Measurements from ENCODE around the gene TLCD3B.
"Not testable (repeated sequence)": the region's sequence is repeated elsewhere in the genome, so short reads cannot be mapped to it uniquely, and the experiment has no call there.

Gene TLCD3B

GRCh38 chr16:30060836-30061554, 29.9 kb upstream of the TLCD3B start:
- DNase-seq (ENCODE audit: low read depth), result no peak

GRCh38 chr16:30060346-30060745, 29.3 kb upstream of the TLCD3B start:
- DNase-seq (ENCODE audit: low read depth), result no peak

- DNase-seq (ENCODE audit: low read depth), result no peak
Measured at GRCh38 chr16:30054959-30055553, 24.0 kb upstream of the TLCD3B start.

- no peak for DNase-seq (ENCODE audit: low read depth)
Measured at GRCh38 chr16:30054451-30054850, 23.4 kb upstream of the TLCD3B start.

- no peak for DNase-seq (ENCODE audit: low read depth)
Measured at GRCh38 chr16:30053376-30054015, 22.4 kb upstream of the TLCD3B start.

GRCh38 chr16:30052671-30053372, 21.8 kb upstream of the TLCD3B start:
- DNase-seq (ENCODE audit: low read depth), result no peak

- DNase-seq (ENCODE audit: low read depth), result no peak
Measured at GRCh38 chr16:30051518-30051917, 20.4 kb upstream of the TLCD3B start.

GRCh38 chr16:30049871-30050270, 18.8 kb upstream of the TLCD3B start:
- no peak for DNase-seq (ENCODE audit: low read depth)

GRCh38 chr16:30046588-30046987, 15.5 kb upstream of the TLCD3B start:
- no peak for DNase-seq (ENCODE audit: low read depth)

- no peak for DNase-seq (ENCODE audit: low read depth)
Measured at GRCh38 chr16:30046178-30046577, 15.1 kb upstream of the TLCD3B start.

- no peak for DNase-seq (ENCODE audit: low read depth)
Measured at GRCh38 chr16:30041841-30042240, 10.8 kb upstream of the TLCD3B start.

GRCh38 chr16:30040690-30041089, 9.6 kb upstream of the TLCD3B start:
- not testable (repeated sequence) for DNase-seq (ENCODE audit: low read depth)

GRCh38 chr16:30040221-30040620, 9.2 kb upstream of the TLCD3B start:
- no peak for DNase-seq (ENCODE audit: low read depth)

GRCh38 chr16:30033270-30033669, 2.2 kb upstream of the TLCD3B start:
- no peak for DNase-seq (ENCODE audit: low read depth)

- DNase-seq (ENCODE audit: low read depth), result no peak
Measured at GRCh38 chr16:30032083-30032819, 1.2 kb upstream of the TLCD3B start.

GRCh38 chr16:30031477-30031918, 427 bp upstream of the TLCD3B start:
- DNase-seq (ENCODE audit: low read depth), result no peak

- no peak for DNase-seq (ENCODE audit: low read depth)
Measured at GRCh38 chr16:30030011-30030685, 923 bp downstream of the TLCD3B start.

- DNase-seq (ENCODE audit: low read depth), result no peak
Measured at GRCh38 chr16:30028438-30029076, 2.5 kb downstream of the TLCD3B start.

GRCh38 chr16:30027588-30028437, 3.3 kb downstream of the TLCD3B start:
- DNase-seq (ENCODE audit: low read depth), result no peak

GRCh38 chr16:30026449-30026848, 4.6 kb downstream of the TLCD3B start:
- DNase-seq (ENCODE audit: low read depth), result no peak
